GM10248 (cell line): ENCODE data around the gene ASB15.
A peak's percentile ranks its signal among the peaks of the same experiment; 100 is the strongest.

ENCODE experiments used
- CTCF ChIA-PET: fragments of 300-600 bp; sonication (Branson Sonifier 250); formaldehyde crosslinking; extraction: SDS; loops from one replicate; lab custom pipeline; 2021; ENCODE audit warnings: antibody characterized with exemption; lab: Yijun Ruan, JAX
- POLR2A ChIA-PET: fragments of 350-650 bp; sonication (Branson Sonifier 250); formaldehyde crosslinking; extraction: SDS; loops from one replicate; lab custom pipeline; 2020; ENCODE audit warnings: antibody characterized with exemption; lab: Yijun Ruan, JAX
- DNase-seq: peaks from one replicate; pipeline ENCODE4 v3.0.0; 2012; ENCODE audit errors: extremely low spot score
- TF ChIP-seq, protein P1 (sequence below): IDR thresholded peaks from 2 replicates; pipeline ENCODE4 v1.5.1; 2012; ENCODE audit warnings: mild to moderate bottlenecking, low read depth; ENCODE audit errors: extremely low read depth, missing control alignments, control extremely low read depth

The ASB15 gene

DNA sequence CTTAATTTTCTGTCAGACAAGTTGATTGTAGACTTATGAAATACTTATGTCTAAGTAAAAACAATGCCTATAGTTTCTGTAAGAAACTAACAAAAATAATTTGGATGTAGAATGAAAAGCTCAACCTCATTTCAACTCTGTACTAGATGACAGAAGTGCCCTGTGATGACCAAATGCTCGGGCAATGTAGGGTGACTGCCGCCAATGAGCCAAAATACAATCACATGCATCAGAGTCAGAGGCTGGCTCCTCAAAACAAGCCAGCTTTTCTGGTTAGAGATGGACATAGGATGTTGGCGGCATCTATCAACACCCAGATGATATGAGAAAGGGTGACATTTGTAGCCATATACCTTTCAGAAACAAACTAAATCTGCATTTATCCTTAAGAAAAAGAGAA is 78.0 kb downstream of the ASB15 start:
- POLR2A ChIA-PET = no interaction called here
- CTCF ChIA-PET = interaction anchor here (0.8 to 1.0 kb wide), 2 partner anchors 10 to 192 kb away, joined by 3 read pairs; no protein-coding TSS in a partner anchor
- TF ChIP-seq, protein P1, sequence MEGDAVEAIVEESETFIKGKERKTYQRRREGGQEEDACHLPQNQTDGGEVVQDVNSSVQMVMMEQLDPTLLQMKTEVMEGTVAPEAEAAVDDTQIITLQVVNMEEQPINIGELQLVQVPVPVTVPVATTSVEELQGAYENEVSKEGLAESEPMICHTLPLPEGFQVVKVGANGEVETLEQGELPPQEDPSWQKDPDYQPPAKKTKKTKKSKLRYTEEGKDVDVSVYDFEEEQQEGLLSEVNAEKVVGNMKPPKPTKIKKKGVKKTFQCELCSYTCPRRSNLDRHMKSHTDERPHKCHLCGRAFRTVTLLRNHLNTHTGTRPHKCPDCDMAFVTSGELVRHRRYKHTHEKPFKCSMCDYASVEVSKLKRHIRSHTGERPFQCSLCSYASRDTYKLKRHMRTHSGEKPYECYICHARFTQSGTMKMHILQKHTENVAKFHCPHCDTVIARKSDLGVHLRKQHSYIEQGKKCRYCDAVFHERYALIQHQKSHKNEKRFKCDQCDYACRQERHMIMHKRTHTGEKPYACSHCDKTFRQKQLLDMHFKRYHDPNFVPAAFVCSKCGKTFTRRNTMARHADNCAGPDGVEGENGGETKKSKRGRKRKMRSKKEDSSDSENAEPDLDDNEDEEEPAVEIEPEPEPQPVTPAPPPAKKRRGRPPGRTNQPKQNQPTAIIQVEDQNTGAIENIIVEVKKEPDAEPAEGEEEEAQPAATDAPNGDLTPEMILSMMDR = no peak
- no peak for DNase-seq

DNA sequence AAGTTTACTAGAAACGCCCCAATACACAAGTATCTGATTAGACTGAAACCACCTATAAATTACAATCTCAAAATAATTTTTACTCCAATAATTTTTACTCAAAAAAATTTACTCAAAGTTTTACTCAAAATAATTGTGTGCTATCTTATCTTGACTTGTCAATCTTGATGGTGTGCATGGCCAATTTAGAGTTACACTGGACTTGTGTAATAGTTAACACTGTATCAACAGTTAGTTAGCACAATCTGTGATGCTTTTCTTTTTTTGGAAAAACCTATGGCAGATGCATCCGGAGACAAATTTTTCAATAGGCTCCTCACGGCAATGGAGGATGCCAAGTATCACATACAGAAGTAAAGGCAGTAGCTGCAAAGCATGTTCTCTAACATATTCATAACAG is 79.0 kb downstream of the ASB15 start:
- ChIA-PET CTCF (interaction anchor here (2.0 to 2.8 kb wide), 2 partner anchors 21 to 192 kb away, joined by 12 to 21 read pairs; no protein-coding TSS in a partner anchor), POLR2A (no interaction called here)
- TF ChIP-seq, protein P1 = no peak
- DNase-seq = no peak

DNA sequence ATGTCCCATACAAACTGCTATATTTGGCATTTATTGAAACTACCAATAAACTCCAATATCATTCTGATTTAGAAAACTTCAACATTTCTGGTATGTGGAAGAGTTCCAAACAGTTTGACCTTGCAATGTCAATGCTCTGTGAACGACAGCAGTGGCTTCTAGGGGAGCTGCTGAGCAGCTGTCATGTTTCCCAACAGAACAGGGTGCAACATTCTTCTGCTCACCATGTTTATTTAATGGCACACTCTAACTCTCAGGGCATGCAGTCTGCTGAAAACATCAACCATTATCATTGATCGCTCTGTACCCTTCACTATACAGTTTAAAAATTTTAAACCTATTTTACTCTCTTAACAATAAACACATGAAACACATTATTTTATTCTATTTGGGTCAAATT is 79.9 kb downstream of the ASB15 start:
- TF ChIP-seq, protein P1 = no peak
- no peak for DNase-seq
- POLR2A ChIA-PET = no interaction called here
- CTCF ChIA-PET = interaction anchor here (1.0 to 2.8 kb wide), 8 partner anchors 15 to 191 kb away, joined by 3 to 21 read pairs (median 5); no protein-coding TSS in a partner anchor

DNA sequence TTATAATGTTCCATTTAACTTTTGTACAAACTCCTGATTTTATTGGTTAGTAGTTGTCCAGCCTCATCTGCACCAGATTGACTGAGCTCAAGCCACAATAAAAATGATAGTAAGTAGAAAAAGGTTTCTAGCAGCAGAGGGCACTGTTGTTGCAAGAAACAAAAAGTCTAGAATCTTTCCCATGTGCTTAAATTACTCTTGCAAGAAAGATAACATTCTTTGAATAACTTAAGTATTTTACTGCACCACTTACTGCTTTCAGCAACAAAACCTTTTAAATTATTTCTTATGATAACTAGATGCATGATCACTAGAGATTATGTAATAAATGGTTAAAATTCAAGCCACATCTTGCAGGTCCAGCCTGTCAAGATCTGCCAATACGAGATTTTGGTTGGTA is 81.1 kb downstream of the ASB15 start:
- POLR2A ChIA-PET = no interaction called here
- no peak for DNase-seq

DNA sequence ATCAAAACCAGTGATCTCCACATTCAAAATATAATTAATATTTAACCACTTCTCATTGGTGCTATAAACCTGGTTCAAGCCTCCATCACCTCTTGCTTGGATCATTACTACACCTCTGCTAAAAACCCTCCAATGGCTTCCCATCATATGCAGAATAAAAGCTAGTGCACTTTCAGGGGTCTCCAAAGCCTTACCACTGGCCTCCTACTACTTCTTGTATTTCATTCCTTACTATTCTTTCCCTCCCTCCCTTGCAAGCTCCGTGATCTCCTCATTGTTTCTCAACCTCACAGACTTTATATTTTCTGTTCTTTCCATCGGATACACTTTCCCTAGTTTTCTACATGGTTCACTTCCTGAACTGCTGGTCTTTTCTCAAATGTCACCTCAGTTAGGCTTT is 85.5 kb downstream of the ASB15 start:
- ChIA-PET CTCF (interaction anchor here (2.8 kb wide), 1 partner anchor 178 kb away, joined by 15 read pairs; no protein-coding TSS in a partner anchor), POLR2A (no interaction called here)
- TF ChIP-seq, protein P1 = no peak
- no peak for DNase-seq

More for the DNA sequence above, 81.1 kb downstream of the ASB15 start:
- TF ChIP-seq, protein P1 = peak; percentile 41
- CTCF ChIA-PET = interaction anchor here (0.7 to 2.8 kb wide), 15 partner anchors 9 to 190 kb away, joined by 3 to 21 read pairs (median 4); no protein-coding TSS in a partner anchor

DNA sequence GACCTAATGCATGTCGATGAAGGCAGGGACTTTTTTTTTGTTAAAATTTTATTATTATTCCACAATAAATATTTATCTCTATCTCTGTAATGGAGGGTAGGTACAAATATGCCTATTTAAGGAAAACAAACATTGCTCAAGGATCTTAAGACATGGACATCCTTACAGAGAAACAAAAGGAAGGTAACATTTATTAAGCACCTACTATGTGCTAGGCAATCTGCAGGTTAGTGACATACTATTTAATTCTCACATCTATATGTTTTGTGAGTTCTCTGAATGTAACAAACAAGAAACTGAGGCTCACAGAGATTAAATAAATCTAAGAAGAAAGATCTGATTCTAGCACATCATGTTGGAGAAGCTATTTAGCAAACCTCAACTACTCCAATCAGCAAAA is 86.1 kb downstream of the ASB15 start:
- ChIA-PET CTCF (interaction anchor here (0.9 to 5.7 kb wide), 3 partner anchors 14 to 184 kb away, joined by 3 to 33 read pairs (median 15); no protein-coding TSS in a partner anchor), POLR2A (no interaction called here)
- TF ChIP-seq, protein P1 = no peak
- no peak for DNase-seq
